ENCODE results near the gene BCORL1.

DNA sequence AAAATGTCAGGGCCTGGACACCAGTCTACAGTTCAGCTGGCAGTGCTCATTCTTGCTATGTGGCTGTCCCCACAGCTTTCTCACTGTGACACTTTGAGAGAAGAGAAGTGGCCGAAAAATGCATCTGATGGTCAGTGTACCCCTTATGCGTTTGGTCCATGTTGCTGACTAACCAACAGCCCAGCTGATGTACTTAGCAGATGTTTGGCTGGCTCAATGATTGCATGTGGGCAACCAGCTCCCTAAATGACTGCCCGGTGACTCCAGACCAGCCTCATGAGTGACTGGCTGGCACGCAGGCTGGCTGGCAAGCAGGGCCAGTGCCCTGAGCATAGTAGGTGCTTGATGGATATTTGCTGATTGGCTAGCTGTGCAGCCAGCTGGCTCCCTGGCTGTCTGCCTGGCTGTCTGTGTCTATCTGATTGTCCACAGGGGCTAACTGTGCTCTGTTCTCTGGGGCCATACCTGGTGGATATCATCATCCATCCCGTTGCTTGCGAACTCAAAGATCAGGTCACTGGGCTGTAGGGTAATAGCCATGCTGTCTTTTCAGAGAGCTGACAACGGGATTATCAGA is 98.4 kb downstream of the BCORL1 start:
- TF ChIP-seq, protein P1, sequence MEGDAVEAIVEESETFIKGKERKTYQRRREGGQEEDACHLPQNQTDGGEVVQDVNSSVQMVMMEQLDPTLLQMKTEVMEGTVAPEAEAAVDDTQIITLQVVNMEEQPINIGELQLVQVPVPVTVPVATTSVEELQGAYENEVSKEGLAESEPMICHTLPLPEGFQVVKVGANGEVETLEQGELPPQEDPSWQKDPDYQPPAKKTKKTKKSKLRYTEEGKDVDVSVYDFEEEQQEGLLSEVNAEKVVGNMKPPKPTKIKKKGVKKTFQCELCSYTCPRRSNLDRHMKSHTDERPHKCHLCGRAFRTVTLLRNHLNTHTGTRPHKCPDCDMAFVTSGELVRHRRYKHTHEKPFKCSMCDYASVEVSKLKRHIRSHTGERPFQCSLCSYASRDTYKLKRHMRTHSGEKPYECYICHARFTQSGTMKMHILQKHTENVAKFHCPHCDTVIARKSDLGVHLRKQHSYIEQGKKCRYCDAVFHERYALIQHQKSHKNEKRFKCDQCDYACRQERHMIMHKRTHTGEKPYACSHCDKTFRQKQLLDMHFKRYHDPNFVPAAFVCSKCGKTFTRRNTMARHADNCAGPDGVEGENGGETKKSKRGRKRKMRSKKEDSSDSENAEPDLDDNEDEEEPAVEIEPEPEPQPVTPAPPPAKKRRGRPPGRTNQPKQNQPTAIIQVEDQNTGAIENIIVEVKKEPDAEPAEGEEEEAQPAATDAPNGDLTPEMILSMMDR (IDR thresholded peaks at IDR 0.05): no peak
- TF ChIP-seq POLR2A (IDR thresholded peaks at IDR 0.05): no peak
